Measurements from ENCODE around the gene CCDC70.
"Not testable (repeated sequence)": the region's sequence is repeated elsewhere in the genome, so short reads cannot be mapped to it uniquely, and the experiment has no call there.

CCDC70 gene

DNA sequence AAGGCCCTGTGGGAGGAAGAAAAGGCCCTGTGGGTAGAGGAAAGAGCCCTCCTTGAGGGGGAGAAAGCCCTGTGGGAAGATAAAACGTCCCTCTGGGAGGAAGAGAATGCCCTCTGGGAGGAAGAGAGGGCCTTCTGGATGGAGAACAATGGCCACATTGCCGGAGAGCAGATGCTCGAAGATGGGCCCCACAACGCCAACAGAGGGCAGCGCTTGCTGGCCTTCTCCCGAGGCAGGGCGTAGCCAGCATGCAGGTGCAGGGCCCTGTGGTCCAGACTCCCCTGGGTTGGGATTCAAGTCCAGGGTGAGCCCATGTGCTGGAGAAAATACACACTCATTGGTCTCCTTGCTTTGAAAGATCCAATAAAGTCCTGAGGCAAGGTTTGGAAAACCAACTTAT lies 4.1 kb downstream of the CCDC70 start:
- no peak for DNase-seq

DNA sequence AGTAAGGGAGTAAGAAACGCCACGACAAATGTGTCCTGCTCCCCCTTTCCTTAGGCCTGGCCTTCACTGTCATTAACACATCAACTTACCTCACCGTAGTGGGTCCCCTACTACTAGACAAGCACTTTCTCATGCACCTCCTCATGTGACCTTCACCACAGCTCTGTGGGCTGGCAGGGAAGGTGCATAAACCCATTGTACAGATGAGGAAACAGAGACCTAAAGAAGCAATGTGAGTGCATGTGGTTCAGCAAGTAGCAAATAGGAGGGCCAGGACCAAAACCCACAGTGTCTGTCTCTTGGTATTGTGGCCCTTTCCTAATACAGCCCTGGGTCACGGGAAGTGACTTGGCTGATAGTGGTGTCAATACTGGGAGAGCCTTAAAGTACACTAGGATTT lies 5.3 kb downstream of the CCDC70 start:
- DNase-seq: no peak

DNA sequence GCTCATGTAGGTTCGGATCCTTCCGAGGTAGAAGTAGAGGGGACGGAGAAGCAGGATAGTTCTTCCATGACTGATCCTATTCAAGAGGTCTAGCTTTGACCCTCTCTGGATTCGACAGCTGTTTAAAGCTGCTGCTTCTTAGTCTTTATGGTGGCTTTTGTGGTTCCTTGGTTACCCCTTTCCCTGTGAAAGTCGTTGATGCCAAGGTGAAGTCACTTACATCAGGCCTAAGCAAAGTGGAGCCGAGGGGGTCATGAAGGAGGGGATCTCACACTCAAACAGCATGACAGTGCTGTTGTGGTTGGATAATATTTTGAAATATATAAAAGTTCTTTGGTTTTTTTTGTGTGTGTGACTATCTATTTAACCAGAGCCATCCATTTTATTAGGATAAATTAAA lies 8.1 kb downstream of the CCDC70 start:
- DNase-seq: no peak

DNA sequence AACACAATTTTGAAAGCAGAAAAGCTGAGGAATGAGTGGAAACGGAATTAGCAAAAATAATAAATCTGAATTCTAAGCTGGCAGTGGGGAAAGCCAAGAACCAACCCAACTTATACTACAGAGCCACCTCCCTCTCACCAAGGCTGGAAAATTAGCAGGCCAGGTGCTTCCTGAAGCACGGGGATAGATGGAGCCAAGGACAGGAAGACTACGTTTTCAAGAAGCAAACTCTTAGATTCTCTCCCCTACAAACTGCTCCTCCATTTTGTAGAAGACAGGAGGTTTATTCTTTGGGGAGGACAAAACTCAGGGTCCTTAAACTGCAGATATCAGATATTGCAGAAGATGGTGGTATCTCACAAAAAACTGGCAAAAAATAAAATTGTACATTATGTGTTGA lies 8.8 kb downstream of the CCDC70 start:
- no peak for DNase-seq

DNA sequence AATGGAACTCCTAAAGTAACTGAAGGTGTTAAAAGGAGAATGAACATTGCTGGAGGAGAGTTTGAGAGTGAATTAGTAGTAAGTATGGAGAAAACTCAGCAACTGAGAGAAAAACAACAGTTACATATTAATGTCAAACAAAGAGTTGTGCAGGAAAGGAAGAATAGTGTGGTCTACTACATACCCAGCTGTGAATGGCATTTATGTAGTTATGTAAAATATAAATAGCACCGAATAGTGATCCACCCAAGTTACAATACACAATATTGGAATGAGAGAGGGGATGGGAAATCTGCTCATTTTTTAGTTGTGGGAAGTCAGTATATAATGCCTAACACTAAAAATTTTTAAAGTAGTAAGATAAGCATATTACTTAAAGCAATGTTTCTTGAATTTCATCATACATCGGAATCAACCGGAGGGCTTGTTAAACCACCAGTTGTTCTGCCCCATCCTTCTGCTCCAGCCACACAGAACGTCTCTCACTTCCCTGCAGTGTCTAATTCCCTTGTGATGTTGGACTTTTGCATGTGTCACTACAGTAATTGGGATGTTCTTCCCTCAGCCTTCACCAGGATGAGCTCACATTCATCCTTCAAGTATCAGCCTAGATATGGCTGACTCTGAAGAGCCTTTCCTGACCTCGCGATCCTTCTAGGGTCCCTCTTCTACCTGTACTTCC lies 11.5 kb downstream of the CCDC70 start:
- DNase-seq: no peak

DNA sequence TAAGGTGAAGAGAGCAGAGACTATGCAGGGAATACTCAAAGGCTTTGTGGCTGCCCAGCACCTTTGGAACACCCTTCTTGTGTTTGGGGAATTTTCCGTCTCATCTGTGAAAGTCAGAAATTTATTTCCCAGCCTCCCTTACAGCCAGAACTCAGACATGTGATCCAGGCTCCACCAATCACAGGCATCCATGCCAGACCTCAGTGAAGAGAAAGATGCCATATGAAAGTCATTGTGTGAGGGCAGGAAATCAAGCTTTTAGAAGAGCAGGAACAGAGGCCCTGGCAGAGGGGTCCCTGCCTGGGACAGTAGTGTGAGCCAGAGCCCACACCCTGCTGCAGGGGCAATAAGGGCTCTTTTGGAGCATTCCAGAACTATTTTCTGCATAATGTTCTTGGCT lies 12.1 kb downstream of the CCDC70 start:
- DNase-seq: no peak

DNA sequence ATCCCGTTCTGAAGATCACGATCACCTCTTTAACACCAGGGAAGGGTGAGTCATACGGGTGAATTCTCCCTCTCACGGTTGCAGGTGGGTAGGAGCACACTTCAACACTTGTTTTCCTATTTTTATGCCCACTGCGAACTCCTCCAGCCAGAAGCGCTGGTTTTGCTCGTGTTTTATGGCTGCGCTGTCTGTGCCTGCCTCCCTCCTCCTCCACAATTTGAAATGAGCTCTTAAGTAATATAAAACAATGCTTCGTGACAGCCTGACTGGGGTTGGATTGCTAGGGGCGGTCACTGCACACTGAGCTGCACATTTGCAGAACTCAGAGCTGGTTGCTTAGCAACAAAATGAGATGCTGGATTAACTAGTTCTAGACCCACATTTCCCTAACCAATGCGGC lies 12.9 kb downstream of the CCDC70 start:
- DNase-seq: no peak

DNA sequence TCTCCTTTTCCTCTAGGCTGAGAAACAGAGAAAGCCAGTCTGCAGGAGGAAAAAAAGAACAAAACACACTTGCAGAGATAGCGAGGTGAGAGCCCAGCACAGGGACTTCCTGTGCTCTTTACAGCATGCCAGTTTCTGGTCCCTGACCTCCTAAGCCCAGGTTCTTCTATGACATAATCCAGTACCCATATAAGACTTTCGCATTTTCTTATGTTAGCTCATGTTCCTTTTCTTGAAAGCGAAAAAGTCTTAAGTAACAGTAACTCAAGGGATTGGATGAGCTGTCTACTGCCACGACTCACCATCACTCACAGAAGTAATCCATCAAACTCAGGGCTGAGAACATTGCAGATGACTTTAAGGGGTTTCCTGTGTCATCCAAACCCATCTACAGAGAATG lies 17.4 kb downstream of the CCDC70 start:
- DNase-seq: no peak

DNA sequence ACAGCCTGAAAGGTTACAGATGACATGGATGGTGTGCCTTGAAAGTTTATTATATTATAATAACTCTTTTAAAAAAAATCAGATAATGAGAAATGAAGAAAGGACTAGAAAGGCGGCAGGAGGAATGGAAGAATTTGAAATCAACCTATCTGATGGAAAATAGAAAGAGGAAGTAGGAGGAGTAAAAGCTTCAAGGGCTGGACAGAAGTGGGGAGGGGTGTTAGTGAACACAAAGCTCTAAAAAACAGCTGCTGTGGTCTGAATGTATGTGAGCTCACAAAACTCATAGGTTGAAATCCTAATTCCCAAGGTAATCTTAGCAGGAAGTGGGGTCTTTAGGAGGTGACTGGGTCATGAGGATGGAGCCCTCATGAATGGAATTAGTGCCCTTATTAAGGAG lies 19.5 kb downstream of the CCDC70 start:
- DNase-seq: no peak

DNA sequence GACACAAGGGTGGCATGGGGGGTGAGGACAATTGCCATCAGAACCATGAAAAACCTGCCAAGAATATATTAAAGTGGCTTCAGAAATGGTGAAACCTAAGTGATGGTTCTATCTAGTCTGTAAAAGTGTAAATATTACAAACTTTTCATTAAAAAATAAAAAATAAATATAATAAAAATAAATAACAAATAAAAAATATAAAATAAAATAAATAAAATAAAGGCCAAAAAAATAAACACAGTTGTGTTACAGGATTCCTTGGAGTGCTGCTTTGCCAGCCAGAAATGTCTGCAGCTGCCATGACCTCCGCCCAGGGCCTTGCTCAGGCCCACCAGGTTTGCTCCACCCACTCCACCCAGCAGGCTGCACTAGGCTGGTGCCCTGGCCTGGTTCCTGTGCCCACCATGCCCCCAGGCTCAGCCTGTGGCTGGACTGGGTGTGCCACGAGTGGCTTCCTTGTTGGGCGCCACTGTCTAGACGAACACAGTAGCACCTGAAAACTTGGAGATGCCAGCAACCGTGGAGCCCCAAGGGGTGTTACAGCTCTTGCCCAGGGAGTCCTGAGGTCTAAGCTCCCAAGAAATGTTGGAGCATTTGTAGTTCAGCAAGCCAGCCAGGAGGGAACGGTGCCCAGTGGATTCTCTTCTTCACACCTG lies 20.9 kb downstream of the CCDC70 start:
- no peak for DNase-seq

DNA sequence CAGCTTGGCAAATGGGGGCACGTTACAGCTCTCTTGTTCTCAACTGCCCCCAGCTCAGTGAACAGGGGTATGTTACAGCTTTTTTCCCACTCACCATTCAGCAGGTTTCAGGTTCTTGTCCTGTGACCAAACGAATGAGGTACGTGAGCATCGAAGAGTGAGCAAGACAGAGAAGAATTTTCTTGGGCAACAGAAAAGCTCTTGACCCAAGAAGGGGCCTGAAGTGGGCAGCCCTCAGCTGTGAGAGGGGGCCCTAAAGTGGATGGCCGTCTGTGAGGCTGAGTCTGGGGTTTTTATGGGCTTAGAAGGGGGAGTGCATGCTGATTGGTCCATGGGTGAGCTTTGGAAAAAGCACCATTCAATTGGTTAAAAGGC lies 21.4 kb downstream of the CCDC70 start:
- no peak for DNase-seq

DNA sequence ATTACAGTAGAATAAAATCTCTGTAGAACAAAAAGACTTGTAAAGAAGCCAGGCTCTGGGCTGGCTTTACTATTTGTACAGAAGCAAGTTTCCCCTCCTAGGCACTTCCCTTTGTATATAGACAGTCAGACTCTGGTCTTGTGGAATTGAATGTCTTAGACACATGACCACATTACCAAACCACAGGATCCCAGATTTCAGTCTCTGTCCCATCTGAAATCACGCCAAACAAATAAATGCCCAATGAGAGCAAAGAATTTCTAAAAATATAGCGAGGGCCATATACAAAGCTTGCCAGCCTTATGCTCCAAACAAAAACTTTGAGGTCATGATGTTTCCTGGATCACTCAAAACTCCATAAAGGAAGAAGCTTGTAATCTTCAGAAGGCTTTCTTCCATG lies 23.9 kb downstream of the CCDC70 start:
- DNase-seq: no peak

DNA sequence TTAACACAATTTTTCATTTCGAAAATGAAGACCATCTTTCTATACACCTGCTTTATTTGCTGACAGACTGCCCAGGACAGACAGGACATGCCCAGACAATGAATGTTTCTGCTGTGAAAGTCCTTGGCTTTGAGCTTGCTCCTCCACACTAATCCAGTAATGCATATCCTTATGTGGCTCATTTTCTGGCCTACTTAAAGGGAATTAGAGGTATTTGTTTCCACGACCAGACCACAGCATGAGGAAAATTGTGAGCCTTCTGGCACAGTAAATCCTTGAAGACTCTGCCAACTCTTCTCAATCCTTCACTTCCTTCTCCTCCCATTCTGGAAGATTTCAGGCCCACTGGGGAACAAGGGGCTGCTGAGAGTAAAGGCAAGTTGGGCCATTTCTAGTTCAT lies 25.7 kb downstream of the CCDC70 start:
- DNase-seq: no peak

DNA sequence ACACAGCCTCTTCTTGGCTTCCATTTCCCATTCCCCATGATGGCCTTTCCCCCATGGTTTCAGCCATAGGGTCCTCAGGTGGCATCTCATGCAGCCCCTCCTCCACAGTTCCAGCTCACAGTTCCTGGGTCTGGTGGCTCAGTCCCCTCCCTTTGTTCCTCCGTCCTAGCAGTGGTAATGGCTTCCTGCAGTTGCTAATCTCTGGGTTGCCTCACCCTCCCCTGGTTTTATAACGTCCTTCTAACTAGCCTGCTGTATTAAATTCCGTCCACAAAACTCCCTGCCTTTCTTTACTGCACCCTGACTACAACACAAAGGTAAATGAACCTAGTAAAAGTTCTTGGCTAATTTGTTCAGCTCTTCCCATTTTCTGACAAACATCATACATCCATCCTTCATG lies 30.9 kb downstream of the CCDC70 start:
- DNase-seq: no peak

DNA sequence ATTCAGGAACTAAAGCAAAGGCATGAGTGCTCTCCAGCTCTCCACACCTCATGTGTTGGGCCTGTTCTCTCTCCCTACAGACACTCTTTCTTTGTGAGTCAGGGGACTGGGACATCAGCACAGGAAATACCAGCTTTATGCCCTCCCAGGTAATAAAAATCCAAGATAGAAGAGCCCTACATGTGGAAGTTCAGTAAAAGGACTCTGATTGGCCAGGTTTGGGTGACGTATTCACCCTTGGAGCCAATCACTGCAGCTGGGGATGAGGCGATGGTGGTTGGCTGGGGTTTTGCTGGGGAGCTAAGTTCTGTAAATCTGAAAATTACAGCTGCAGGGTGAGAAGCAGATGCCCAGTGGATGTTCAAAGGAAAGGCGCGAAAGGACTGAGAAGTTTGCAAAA lies 32.5 kb downstream of the CCDC70 start:
- DNase-seq: no peak

DNA sequence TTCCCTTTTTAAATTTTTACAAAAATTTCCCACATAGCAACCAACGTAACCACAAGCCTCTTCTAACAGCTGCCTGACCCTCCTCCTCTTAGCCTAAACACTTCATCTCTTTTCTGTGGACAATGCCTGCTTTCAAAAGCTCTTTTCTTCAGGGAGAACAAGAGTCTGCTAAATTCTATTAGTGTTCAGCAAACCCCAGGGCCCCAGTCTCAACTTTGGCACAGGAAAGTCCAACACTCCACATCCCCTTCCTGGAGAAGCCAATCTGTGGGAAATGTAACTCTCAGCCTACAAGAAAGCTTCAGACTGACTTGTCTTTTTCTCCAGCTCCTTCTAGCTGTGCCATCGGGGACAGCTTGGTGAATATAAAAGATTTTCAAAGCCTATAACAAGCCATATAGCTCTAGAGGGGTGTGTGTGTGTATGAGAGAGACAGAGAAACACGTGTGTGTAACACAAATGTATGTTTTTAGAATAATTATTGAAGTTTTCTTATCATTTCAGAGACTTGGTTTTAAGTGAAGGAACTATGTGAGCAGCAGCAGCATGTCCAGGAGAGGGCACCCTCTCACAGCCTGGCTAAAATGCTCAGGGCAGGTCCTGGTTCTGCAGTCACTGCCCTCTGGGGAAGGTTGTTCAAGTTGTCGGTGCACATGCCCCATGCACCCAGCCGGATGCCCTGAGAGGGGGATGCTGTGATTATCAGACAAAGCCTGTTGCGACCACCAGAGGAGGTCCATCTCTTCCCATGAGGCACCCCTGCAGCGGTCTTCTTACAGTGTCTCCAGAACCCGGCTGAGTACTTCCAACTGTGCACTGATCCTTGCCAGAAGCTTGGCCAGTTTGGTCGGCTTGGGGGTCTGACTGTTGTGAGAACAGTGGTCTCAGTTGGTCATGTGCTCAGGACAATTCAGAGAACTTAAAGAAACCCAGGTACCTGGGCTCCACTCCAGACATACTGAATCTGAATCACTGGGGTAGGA lies 34.4 kb downstream of the CCDC70 start:
- DNase-seq: peak; percentile 9 to 19

DNA sequence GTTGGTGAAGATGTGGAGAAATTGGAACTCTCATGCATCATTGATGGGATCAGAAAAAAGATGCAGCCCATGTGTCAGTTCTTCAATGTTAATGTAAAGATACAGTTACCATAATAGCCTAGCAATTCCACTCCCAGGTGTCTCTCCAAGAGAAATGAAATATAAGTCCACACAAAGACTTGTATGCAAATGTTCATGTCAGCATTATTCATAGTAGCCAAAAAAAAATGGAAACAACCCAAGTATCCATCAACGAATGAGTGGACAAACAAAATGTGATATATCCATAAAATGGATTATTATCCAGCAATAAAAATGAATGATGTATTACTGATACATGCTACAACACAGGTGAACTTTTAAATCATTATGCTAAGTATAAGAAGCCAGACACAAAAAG lies 38.7 kb downstream of the CCDC70 start:
- DNase-seq: no peak

DNA sequence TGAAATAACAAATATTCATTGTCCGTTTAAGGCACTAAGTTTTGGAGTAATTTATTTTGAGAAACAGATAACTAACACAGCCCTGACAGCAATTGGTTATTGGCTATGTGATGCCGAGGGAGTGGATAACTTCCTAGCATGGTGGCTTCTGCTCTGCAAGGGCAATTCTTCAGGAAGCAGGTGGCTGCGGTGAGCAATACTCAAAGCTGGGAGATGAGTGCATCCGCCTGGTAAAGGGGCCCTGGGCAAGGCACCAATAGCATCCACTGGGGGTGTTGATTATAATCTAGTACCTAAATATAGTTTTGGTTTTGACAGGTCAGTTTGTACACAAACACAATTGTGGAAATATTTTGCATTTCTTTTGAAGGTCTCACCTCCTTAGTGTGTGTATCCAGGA lies 41.0 kb downstream of the CCDC70 start:
- DNase-seq: no peak

DNA sequence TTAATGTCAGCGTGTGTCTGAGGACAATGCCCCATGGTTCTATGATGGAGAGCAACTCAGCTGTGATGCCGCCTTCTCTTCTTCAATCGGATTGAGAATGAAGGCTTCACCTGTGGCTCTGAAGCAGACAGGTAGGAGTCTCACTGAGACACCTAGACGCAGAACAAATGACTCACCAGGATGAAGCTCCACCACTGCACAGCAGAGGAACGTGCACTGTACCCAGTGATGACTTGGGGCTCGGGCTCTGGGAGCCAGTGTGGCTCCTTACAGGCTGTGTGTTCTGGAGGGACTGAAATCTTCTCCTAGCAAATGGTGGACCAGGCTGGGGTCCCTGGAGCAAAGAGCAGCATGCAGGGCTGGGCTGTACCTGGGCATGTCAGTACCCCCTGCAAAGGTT lies 44.0 kb downstream of the CCDC70 start:
- no peak for DNase-seq

DNA sequence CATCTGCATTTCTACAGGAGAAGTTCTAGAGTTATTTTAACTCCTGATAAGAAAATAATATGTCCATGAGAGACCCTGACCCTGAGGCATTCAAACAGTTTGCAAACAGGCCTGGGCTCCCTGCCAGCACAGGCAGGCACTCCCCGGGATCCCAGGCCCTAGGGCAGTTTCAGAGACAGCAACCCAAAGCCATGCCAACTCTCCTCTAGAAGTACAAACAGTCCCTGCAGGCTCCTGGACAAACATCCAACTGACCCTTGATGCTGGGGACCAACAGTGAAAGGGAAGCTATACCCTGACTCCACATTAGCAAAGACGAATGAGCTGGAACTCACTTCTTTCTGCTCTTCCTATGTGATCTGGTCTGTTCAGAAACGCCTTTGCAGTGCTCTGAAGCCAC lies 44.8 kb downstream of the CCDC70 start:
- no peak for DNase-seq

DNA sequence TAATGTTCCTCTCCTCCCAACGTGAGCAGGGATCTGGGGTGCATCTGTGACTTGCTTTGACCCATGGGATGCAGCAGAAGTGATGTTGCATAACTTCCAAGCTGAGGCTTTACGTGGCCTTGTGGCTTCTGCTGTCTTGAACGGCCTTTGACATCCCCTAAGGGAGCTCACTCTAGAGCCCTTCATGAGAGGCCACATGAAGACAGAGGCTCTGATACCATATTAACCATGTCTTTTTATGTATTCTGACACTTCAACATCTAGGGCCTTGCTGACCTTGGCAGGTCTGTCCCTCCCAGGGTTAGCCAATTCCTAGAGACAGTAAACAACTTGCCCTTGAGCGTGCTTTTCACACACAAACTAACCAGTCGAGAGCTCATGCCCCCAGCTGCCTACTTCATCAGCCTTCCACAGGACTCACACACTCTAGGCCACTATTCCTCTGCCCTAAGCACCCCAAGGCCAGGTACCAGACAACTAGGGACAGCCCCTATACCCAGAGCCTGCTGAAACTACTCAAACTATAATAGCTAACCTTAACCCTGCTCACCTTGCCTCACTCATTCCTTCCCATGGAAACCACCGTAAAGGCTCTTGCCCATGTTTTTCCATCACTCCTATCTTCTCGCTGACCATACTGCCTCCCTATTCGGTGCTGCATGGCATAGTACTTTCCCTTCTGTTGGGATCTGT lies 45.4 kb downstream of the CCDC70 start:
- no peak for DNase-seq

DNA sequence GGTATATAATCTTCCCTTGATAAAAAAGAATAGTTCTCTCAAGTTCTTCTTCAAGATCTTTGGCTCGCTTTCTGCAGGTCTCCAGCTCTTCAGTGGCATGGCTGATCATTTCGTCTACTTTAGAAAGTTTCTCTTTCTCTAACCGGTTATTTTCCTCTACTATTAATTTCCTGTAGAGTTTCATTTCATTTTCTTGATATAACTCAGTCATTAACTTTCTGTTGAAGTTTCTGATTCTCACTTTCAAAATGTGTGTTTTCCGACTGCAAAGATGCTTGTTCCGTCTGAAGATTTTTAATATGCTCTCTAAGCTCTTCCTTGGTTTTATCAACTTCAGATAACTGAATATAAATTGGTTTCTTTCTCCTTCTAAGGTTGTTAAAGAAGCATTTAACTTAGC lies 47.5 kb downstream of the CCDC70 start:
- not testable (repeated sequence) for DNase-seq

DNA sequence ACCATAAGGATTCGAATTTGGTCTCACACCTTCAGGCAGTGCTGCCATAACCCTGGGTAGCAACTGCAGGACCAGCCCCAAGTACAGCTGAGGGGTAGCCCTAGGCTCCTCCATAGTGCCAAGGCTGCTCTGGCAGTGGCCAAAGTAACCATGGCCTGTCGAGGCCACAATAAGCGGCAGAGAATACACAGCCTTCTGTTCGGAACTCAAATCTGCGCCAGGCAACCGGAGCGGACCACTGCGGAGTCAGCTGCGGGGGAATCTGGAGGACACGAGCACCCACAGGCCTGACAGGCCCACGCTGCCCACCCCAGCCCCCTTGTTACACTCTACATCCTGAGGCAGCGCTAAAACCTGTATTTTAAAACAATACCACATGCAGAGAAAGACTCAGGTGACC lies 48.7 kb downstream of the CCDC70 start:
- DNase-seq: no peak
